CD4-positive, alpha-beta T cell treated with Interleukin-6 at 100 ng/mL for 8 hours (primary cell): Measurements from ENCODE around the gene RRM1.
"Not testable (repeated sequence)": the region's sequence is repeated elsewhere in the genome, so short reads cannot be mapped to it uniquely, and the experiment has no call there.

Experiments
- DNase-seq: peaks from one replicate; pipeline ENCODE4 v3.0.0-alpha.2; 2020; ENCODE audit warnings: mixed read lengths, low spot score

RRM1 gene

DNA sequence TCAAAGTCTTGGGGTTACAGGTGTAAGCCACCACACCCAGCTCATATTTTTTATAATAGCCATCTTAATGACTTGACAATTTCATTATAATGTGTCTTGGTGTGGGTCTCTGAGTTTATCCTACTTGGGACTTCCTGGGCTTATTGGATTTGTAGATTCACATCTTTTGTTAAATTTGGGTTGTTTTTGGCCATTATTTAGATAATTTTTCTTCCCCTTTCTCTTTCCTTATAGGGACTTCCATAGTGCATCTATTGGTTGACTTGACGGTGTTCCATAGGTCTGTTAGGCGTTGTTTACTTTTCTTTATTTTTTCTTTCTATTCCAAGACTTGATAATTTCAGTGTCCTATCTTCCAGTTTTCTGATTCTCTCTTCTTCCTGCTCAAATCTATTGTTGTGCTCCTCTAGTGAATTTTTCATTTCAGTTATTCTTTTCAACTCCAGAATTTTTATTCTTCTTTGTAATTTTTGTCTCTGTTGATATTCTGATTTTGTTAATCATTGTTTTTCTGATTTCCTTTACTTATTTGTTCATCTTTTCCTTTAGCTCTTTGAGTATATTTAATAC, 45.6 kb downstream of the RRM1 start:
- no peak for DNase-seq

DNA sequence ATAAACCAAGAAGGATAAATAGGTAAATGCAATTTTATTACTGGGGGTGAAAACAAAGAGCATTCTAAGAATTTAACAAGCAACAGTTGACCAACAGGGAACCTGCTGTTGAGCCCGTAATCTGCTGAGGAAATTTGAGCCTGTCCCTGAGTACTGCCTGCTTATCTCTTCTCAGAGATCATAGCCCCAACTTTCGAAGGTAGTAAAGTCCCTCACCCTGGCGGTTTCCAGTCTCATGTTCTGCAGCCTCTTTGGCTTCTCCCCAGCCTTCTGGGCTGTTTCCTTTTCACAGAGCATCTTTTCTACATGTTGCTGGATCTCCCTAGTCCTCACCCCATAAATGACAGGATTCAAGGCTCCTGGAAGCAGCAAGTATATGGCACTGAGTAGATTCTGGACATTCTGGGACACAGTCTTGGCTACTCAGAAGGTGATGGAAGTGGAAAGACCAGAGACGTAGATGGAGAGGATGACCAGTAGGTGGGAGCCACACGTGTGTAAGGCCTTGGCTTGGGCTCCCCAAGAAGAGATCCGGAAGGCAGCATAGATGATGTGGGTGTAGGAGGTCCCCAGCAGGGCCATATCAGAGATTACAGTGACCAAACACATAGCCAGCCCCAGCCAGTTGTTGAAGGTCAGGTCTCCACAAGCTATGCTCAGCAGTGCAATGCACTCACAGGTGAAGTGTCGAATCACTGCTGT, 51.6 kb downstream of the RRM1 start:
- no peak for DNase-seq

DNA sequence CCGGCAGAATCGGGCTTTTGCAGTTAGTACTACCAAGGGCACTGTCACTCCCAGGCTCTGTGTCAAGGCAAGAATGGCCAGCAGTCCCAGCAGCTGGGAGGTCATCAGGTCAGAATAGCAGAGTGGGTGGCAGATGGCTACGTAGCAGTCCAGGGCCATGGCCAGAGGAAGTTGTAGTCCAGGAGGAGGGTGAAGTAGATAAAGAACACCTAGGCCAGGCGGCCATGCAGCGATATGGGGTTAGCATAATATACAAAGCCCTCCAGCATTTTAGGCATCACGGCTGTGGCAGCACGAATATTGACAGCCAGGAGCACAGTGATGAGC, 52.1 kb downstream of the RRM1 start:
- DNase-seq = no peak

GRCh38 chr11:4154503-4154902, 59.9 kb downstream of the RRM1 start:
- no peak for DNase-seq

- DNase-seq = no peak
These were observed 62.0 kb downstream of the RRM1 start for GRCh38 chr11:4156571-4156970.

DNA sequence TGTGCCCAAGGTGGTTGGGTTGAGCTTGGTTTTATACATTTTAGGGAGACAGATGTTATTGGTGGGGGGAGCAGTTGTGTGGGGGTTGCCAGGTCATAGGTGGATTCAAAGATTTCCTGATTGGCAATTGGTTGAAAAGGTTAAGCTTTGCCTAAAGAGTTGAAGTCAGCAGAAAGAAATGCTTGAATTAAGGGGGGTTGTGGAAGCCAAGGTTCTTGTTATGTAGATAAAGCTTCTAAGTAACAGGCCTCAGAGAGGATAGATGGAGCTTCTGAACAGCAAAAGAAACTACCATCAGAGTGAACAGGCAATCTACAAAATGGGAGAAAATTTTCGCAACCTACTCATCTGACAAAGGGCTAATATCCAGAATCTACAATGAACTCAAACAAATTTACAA, 64.2 kb downstream of the RRM1 start:
- DNase-seq = not testable (repeated sequence)

- no peak for DNase-seq
These were observed 66.7 kb downstream of the RRM1 start for GRCh38 chr11:4161305-4161704.

GRCh38 chr11:4164884-4165590, 70.4 kb downstream of the RRM1 start:
- no peak for DNase-seq

DNA sequence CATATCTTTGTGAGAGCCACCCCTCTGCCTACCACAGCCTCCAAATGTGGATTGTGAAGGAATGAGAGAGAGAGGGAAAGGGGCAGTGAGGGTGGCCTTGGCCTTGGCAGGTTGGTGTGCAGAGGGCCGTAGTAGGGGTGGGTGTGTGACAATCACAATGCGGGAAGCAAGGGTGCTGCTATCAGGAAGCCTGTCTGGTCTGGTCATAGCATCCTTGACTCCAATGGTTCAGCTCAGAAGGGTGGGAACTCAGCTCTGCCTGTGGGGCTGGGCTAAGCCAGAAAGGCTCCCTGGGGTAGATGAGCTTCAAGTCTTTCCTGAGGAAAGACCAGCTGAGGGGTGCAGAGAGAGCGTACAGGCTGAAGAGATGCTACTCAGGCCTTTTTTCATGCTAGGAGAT, 72.7 kb downstream of the RRM1 start:
- DNase-seq = no peak

DNA sequence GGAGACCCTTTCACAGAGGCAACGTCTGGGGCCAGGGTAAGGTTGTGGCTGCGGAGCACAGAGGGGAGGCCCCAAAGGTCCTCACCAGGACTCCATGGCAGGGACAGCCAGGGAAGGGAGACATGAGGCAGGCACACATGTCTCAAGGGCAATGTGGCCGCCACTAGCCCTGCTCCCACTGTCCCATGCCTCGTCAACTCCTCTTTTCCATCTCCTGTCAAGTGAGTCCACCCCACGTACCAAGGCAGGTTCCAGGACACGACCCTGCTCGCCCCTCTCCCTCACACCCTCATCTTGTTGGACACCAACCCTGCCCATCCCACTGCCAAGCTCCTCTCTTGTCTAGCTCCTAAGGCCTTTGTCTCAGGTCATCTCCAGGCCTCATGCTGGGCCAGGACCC, 73.2 kb downstream of the RRM1 start:
- no peak for DNase-seq

- DNase-seq = not testable (repeated sequence)
These were observed 81.2 kb downstream of the RRM1 start for GRCh38 chr11:4175620-4176350.

- no peak for DNase-seq
These were observed 84.4 kb downstream of the RRM1 start for GRCh38 chr11:4178813-4179662.

DNA sequence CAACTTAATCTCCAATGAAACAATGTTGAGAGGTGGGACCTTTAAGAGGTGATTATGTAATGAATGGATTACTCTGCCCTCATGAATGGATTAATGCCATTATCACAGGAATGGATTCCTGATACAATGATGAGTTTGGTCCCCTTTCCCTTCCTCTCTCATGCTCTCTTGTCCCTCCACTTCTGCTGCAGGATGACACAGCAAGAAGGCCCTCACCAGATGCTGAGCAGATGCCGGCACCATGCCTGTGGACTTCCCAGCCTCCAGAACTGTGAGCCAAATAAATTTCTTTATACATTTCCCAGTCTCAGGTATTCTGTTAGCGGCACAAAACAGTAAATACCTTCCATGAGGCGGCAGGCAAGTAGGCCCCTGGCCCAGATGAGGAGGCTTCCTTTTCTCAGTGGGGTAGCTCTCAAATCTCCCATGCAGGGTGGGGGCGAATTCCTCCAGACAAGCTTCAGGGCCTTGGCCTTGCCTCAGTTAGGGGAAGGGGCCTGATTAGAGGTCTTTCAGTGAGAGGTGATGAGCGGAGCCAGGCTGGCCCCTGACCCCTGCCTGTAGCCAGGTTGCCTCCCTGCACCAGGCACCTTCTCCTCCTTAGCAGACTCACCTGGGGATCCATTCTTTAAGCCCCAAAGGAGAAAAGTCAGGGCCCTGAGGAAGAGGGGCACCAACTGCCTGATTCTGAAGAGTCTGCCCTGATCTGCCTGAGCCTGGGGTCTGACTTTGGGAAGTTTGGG, 86.0 kb downstream of the RRM1 start:
- DNase-seq = no peak

DNA sequence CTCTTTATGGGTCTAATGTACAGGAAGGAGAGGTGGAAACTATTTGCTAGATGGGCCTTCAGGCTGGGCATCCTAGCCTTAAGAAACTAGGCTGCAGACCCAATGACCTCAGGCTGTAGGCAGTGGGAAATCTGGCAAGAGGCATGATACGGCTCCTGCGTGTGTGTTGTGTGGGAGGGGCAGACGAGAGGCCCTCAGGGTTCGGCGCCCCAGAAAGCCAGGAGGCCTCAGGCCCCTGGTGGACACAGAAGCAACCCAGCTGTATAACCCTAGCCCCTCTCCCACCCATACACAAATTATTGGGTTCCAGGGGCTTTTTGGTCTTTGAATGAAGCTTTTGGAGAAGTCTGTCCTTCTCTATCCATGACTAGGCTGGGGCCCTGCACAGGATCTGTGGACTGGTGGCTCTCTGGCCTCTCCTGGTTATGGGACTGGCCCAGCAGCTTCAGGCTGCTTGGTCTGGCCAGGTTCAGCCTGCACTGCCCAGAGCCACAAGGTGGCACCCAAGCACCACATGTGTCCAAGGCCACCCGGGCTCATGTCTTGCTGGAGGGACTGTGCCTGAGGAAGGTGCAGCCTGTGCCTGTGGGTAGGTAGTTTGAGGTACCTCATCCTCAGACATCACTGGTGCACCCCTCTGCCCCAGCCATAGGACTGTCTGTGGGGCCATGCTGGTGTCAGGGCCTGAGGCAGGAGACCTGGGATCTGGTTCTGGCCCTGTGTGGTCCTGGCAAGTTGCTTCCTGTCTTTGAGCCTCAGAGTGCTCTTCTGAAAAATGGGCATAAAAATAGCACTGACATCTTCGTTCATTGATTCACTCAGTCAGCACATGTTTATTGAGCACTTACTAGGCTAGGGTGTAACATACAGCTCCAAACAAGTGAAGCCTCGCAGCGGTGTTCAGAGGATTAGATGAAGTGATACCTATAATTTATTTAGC, 87.5 kb downstream of the RRM1 start:
- DNase-seq = no peak

- DNase-seq = no peak
These were observed 88.9 kb downstream of the RRM1 start for GRCh38 chr11:4183410-4184057.

- no peak for DNase-seq
These were observed 89.7 kb downstream of the RRM1 start for GRCh38 chr11:4184163-4184916.

GRCh38 chr11:4185561-4185960, 91.0 kb downstream of the RRM1 start:
- DNase-seq = no peak

GRCh38 chr11:4186464-4187054, 92.0 kb downstream of the RRM1 start:
- DNase-seq = no peak
